GM19351 (cell line): ENCODE results near the gene TSPAN14.
"Not testable (repeated sequence)": the region's sequence is repeated elsewhere in the genome, so short reads cannot be mapped to it uniquely, and the experiment has no call there.

ENCODE experiments used
- ATAC-seq: cut with Tn5 transposase; IDR thresholded peaks from one replicate; pipeline ENCODE4 v1.9.1; 2021; ENCODE audit warnings: mild to moderate bottlenecking, moderate library complexity; ENCODE audit not compliant: unreplicated experiment

The TSPAN14 gene

GRCh38 chr10:80539421-80540031 is 85.4 kb downstream of the TSPAN14 start:
- ATAC-seq = no peak

- ATAC-seq = no peak
Measured at GRCh38 chr10:80540136-80540535, 86.0 kb downstream of the TSPAN14 start.

- no peak for ATAC-seq
Measured at GRCh38 chr10:80540618-80540980, 86.5 kb downstream of the TSPAN14 start.

- ATAC-seq = peak; percentile 67
Measured at GRCh38 chr10:80540981-80541750, 87.1 kb downstream of the TSPAN14 start.

- ATAC-seq = no peak
Measured at GRCh38 chr10:80542053-80542452, 87.9 kb downstream of the TSPAN14 start.

GRCh38 chr10:80542652-80543318 is 88.7 kb downstream of the TSPAN14 start:
- no peak for ATAC-seq

GRCh38 chr10:80543319-80543672 is 89.2 kb downstream of the TSPAN14 start:
- ATAC-seq = not testable (repeated sequence)

GRCh38 chr10:80544316-80544953 is 90.3 kb downstream of the TSPAN14 start:
- no peak for ATAC-seq

GRCh38 chr10:80545258-80545881 is 91.3 kb downstream of the TSPAN14 start:
- ATAC-seq = no peak

- ATAC-seq = no peak
Measured at GRCh38 chr10:80552151-80552646, 98.1 kb downstream of the TSPAN14 start.

- no peak for ATAC-seq
Measured at GRCh38 chr10:80553436-80553835, 99.3 kb downstream of the TSPAN14 start.

- no peak for ATAC-seq
Measured at GRCh38 chr10:80554050-80554449, 99.9 kb downstream of the TSPAN14 start.

GRCh38 chr10:80555415-80555814 is 101.3 kb downstream of the TSPAN14 start:
- ATAC-seq = no peak

- no peak for ATAC-seq
Measured at GRCh38 chr10:80561950-80562349, 107.8 kb downstream of the TSPAN14 start.

- no peak for ATAC-seq
Measured at GRCh38 chr10:80567292-80567691, 113.2 kb downstream of the TSPAN14 start.

GRCh38 chr10:80569131-80569895 is 115.2 kb downstream of the TSPAN14 start:
- ATAC-seq = no peak

GRCh38 chr10:80571352-80571751 is 117.2 kb downstream of the TSPAN14 start:
- ATAC-seq = no peak

- ATAC-seq = no peak
Measured at GRCh38 chr10:80579181-80579763, 125.2 kb downstream of the TSPAN14 start.

GRCh38 chr10:80579849-80580637 is 125.9 kb downstream of the TSPAN14 start:
- peak; percentile 46 for ATAC-seq
